GM18526 (cell line): ENCODE measurements around the gene MRPL51.

Experiments used
- POLR2A ChIP-seq: IDR thresholded peaks from 3 replicates; pipeline ENCODE4 v1.6.1; 2011; ENCODE audit not compliant: insufficient read length; ENCODE audit errors: extremely low read depth

MRPL51 gene

GRCh38 chr12:6469092-6469491 lies 24.0 kb downstream of the MRPL51 start:
- no peak for TF ChIP-seq POLR2A

DNA sequence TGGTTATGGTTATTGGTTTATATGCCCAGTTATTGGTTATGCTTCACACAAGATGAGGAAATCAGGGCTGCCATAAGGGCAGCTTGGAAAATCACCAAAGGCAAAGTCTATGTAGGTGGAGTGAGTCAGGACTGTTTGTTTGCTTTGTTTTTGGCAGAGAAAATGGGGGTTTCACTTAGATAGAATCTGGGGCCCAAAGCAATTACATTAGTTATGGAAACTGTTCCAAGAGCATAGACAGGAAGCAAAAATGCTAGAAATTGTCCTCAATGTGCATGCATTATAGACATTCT lies 24.8 kb downstream of the MRPL51 start:
- no peak for TF ChIP-seq POLR2A

- no peak for TF ChIP-seq POLR2A
Measured at GRCh38 chr12:6466184-6466573, 26.9 kb downstream of the MRPL51 start.

DNA sequence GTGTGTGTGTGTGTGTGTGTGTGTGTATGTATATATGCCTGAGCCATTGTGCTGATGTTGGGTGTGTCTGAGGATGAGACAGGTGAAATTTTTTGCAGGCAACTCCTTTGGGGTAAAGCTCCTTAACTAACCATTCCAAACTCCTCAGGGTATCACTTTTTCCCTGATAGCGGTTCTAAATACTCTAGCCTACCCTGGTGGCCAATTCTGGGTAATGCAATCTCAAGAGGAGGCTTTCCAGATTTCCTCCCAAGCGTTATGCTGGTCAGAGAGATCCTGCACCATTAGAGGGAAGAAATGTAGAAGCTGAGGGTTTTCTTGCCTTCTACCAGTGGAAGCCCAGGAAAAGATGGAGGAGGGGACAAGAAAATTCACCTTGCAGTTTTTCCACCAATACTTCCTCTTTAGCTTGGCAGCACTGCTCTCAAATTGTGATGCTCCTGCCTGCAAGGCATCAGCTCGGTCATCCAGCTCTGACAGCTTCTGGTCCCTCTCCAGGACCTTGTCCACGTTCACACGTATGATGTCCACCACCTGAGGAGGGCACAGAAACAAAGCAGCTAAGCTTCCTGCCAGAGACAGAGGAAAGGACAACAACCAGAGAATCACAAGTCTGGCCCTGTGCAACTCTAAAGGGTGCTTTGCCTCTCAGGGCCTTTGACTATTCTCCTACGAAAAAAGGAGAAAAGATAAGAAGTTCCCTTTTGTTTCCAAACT lies 27.4 kb downstream of the MRPL51 start:
- TF ChIP-seq POLR2A, result no peak

- no peak for TF ChIP-seq POLR2A
Measured at GRCh38 chr12:6464531-6464930, 28.5 kb downstream of the MRPL51 start.

DNA sequence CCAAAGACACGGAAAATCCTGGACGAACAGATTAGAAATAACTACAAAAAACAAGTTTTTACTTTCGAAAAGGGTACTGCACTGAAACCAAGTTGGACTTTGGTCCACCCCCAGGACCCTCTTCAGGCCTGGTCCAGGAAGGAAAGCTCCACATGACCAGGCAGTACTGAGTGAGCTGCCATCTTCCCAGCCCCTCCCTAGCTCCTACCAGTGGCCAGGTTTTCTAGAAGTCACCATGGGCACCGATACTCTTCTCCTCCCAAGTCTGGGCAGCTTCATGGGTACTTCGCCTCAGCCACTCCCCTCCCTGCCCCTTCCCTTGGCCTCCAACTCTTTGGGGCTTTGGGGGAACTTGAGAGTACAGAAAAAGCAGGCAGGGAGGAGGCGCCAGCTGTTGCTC lies 29.2 kb downstream of the MRPL51 start:
- no peak for TF ChIP-seq POLR2A

- no peak for TF ChIP-seq POLR2A
Measured at GRCh38 chr12:6463216-6463615, 29.8 kb downstream of the MRPL51 start.

- TF ChIP-seq POLR2A, result no peak
Measured at GRCh38 chr12:6462234-6462995, 30.6 kb downstream of the MRPL51 start.

GRCh38 chr12:6461401-6462233 lies 31.4 kb downstream of the MRPL51 start:
- TF ChIP-seq POLR2A, result peak; percentile 70

DNA sequence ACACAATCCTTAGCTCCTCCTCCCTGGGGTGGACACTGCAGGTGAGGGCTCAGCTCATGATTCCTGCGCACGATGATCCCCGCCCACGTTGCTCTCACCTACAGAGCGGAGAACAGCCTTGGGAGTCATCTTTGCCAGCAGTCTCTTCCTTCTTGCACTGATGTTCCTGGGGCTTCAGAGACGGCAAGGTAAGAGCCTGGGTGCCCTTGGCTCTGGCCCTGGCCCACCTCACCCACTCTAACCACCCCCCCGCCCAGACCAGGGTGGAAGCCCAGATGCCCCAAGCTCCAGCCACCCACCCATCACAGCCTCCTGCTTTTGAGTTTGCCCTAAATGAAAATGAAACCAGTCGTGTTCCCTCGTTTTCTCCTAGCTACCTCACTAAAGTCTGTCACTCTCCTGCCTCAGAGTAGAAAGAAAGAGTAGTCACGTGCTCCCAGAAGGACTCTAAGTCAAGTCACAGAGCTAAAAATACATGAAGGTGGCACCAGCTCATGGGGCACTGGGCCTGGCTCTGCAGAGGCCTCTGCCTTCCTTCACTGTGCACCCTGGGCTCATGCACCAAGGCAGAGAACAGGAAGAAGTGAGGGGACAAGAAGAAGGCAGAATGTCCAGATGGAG lies 32.2 kb downstream of the MRPL51 start:
- TF ChIP-seq POLR2A, result peak; percentile 38

- no peak for TF ChIP-seq POLR2A
Measured at GRCh38 chr12:6459004-6459337, 34.1 kb downstream of the MRPL51 start.

DNA sequence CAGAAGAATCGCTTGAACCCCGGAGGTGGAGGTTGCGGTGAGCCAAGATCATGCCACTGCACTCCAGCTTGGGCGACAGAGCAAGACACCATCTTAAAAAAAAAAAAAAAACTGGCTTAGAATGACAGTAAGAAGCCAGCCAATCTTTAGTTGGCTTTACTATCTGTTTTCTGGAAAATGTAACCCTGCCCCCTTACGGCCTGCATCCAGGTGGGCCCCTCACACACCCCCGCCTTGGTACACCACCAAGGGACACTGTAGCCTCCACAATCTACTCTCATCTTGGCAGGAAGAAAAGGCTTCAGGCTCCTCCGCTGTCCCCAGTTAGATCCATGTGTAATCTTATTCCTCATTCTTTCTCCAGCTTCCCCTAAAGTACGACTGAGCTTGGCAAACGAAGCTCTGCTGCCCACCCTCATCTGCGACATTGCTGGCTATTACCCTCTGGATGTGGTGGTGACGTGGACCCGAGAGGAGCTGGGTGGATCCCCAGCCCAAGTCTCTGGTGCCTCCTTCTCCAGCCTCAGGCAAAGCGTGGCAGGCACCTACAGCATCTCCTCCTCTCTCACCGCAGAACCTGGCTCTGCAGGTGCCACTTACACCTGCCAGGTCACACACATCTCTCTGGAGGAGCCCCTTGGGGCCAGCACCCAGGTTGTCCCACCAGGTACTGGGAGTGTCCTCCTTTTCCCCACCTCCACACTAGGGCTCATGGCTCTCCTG lies 34.6 kb downstream of the MRPL51 start:
- TF ChIP-seq POLR2A, result no peak

DNA sequence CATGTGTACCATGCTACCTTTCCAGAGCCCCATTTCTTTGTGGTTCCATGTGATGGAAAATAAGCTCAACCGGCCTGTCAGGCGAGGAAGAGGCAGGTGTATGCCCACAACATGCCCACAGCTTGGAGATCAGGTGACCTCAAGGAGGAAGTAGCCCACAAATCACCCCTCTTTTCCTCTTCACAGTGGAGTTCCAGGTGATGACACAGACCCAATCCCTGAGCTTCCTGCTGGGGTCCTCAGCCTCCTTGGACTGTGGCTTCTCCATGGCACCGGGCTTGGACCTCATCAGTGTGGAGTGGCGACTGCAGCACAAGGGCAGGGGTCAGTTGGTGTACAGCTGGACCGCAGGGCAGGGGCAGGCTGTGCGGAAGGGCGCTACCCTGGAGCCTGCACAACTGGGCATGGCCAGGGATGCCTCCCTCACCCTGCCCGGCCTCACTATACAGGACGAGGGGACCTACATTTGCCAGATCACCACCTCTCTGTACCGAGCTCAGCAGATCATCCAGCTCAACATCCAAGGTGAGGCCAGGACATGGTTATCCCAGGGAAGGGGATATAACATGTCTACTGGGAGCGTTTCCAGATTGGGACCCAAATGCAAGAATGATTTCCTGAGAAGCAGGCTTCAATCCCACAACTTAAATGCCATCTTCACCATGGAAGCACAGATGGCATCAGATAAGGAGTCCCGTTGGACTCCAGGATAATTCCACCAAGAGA lies 35.7 kb downstream of the MRPL51 start:
- no peak for TF ChIP-seq POLR2A

- peak; percentile 44 for TF ChIP-seq POLR2A
Measured at GRCh38 chr12:6452944-6453630, 40.0 kb downstream of the MRPL51 start.
